ENCODE measurements around the gene KRT7. TPM values are rescaled to one million over a fixed set of nuclear protein-coding genes. Genes with fewer than 3 reads are reported as not detected.

KRT7 gene
- total RNA-seq, 1 donor from 2014 or later, result 11.6 TPM

- no peaks in the 10 kb centered on the region for H3K36me3 Mint-ChIP-seq (ENCODE audit: insufficient read depth)
- DNase-seq (ENCODE audit: low spot score, unreplicated experiment), result no peak
- H3K4me3 Mint-ChIP-seq (ENCODE audit: low read depth), result no peak overlapping the region
- peaks cover 4% of the 10 kb centered on the region for H3K4me1 Mint-ChIP-seq (ENCODE audit: low read depth)
- no peaks in the 10 kb centered on the region for H3K9me3 Mint-ChIP-seq (ENCODE audit: low read depth)
- peaks cover 32% of the 10 kb centered on the region for H3K27me3 Mint-ChIP-seq
- H3K27ac Mint-ChIP-seq, result no peak overlapping the region
- TF ChIP-seq CTCF (IDR thresholded peaks at IDR 0.05; ENCODE audit: unreplicated experiment), result no peak
These were observed 46.8 kb upstream of the KRT7 start for GRCh38 chr12:52186118-52186840.

GRCh38 chr12:52187206-52187605, 45.8 kb upstream of the KRT7 start:
- H3K9me3 Mint-ChIP-seq (ENCODE audit: low read depth), result no peaks in the 10 kb centered on the region
- TF ChIP-seq CTCF (IDR thresholded peaks at IDR 0.05; ENCODE audit: unreplicated experiment), result no peak
- no peak overlapping the region for H3K4me3 Mint-ChIP-seq (ENCODE audit: low read depth)
- peaks cover 27% of the 10 kb centered on the region for H3K27me3 Mint-ChIP-seq
- peaks cover 2% of the 10 kb centered on the region for H3K4me1 Mint-ChIP-seq (ENCODE audit: low read depth)
- H3K27ac Mint-ChIP-seq, result no peak overlapping the region
- no peak for DNase-seq (ENCODE audit: low spot score, unreplicated experiment)
- H3K36me3 Mint-ChIP-seq (ENCODE audit: insufficient read depth), result no peaks in the 10 kb centered on the region

GRCh38 chr12:52187640-52188039, 45.4 kb upstream of the KRT7 start:
- TF ChIP-seq CTCF (IDR thresholded peaks at IDR 0.05; ENCODE audit: unreplicated experiment), result no peak
- Mint-ChIP-seq H3K27ac (no peak overlapping the region), H3K4me1 (ENCODE audit: low read depth) (peaks cover 2% of the 10 kb centered on the region), H3K4me3 (ENCODE audit: low read depth) (no peak overlapping the region), H3K36me3 (ENCODE audit: insufficient read depth) (no peaks in the 10 kb centered on the region), H3K9me3 (ENCODE audit: low read depth) (no peaks in the 10 kb centered on the region), H3K27me3 (peaks cover 27% of the 10 kb centered on the region)
- DNase-seq (ENCODE audit: low spot score, unreplicated experiment), result no peak

- H3K36me3 Mint-ChIP-seq (ENCODE audit: insufficient read depth), result no peaks in the 10 kb centered on the region
- H3K27ac Mint-ChIP-seq, result no peak overlapping the region
- H3K4me3 Mint-ChIP-seq (ENCODE audit: low read depth), result no peak overlapping the region
- TF ChIP-seq CTCF (IDR thresholded peaks at IDR 0.05; ENCODE audit: unreplicated experiment), result no peak
- peaks cover 25% of the 10 kb centered on the region for H3K27me3 Mint-ChIP-seq
- no peaks in the 10 kb centered on the region for H3K9me3 Mint-ChIP-seq (ENCODE audit: low read depth)
- DNase-seq (ENCODE audit: low spot score, unreplicated experiment), result no peak
- H3K4me1 Mint-ChIP-seq (ENCODE audit: low read depth), result no peaks in the 10 kb centered on the region
These were observed 44.4 kb upstream of the KRT7 start for GRCh38 chr12:52188658-52189057.

GRCh38 chr12:52189376-52190174, 43.5 kb upstream of the KRT7 start:
- Mint-ChIP-seq H3K4me1 (ENCODE audit: low read depth) (no peaks in the 10 kb centered on the region), H3K4me3 (ENCODE audit: low read depth) (no peak overlapping the region), H3K36me3 (ENCODE audit: insufficient read depth) (no peaks in the 10 kb centered on the region), H3K9me3 (ENCODE audit: low read depth) (no peaks in the 10 kb centered on the region), H3K27ac (no peak overlapping the region), H3K27me3 (peaks cover 21% of the 10 kb centered on the region)
- TF ChIP-seq CTCF (IDR thresholded peaks at IDR 0.05; ENCODE audit: unreplicated experiment), result no peak
- DNase-seq (ENCODE audit: low spot score, unreplicated experiment), result no peak

Measured in progenitor cell of endocrine pancreas (in vitro differentiated cells).